Peyer's patch (tissue), 4 donors: Measurements from ENCODE around the gene NRXN3. TPM values are rescaled to one million over a fixed set of nuclear protein-coding genes. Genes with fewer than 3 reads are reported as not detected.

ENCODE experiments used
- DNase-seq, 3 donors: peaks; one replicate each; pipeline ENCODE4 v3.0.0-alpha.2; 2017 to 2019
- H3K27ac ChIP-seq, 4 donors: fragments of 200-600 bp; sonication (generic); one replicate each; pipeline ENCODE4 v1.5.1; 2016 to 2019
- H3K27me3 ChIP-seq, 2 donors: fragments of 200-600 bp; sonication (generic); one replicate each; pipeline ENCODE4 v1.5.1; 2019
- H3K36me3 ChIP-seq, 3 donors: fragments of 200-600 bp; sonication (generic); one replicate each; pipeline ENCODE4 v1.5.1; 2016 to 2019
- H3K4me1 ChIP-seq, 4 donors: fragments of 200-600 bp; sonication (generic); one replicate each; pipeline ENCODE4 v1.5.1; 2016 to 2019
- H3K4me3 ChIP-seq, 4 donors: fragments of 200-600 bp; sonication (generic); 1 replicate in 3 of 4; 2 replicates in 1 of 4; pipeline ENCODE4 v1.5.1; 2016 to 2019; ENCODE audit warnings: mild to moderate bottlenecking in 1 of 4
- H3K9me3 ChIP-seq, 4 donors: fragments of 200-600 bp; sonication (generic); one replicate each; pipeline ENCODE4 v1.5.1; 2016 to 2019; ENCODE audit warnings: mild to moderate bottlenecking in 1 of 4
- CTCF ChIP-seq, 6 experiments: fragments of 450-650 bp in 4 of 6; fragments of 200-600 bp in 2 of 6; sonication (generic) in 1 of 6; IDR thresholded peaks; one replicate each; pipeline ENCODE4 v1.5.1; 2017 to 2019; ENCODE audit warnings: antibody characterized with exemption in 6 of 6, mild to moderate bottlenecking in 3 of 6, moderate library complexity in 1 of 6
- POLR2A ChIP-seq, 2 donors: fragments of 450-650 bp; IDR thresholded peaks; one replicate each; pipeline ENCODE4 v1.5.1; 2017; ENCODE audit warnings: antibody characterized with exemption in 2 of 2, mild to moderate bottlenecking in 2 of 2, moderate library complexity in 2 of 2
- total RNA-seq, 4 donors: library from RNA; depleted of rRNA; stranded (reverse); fragments of >200 nt; gene quantifications; one replicate each; pipeline ENCODE4 v1.1.0, GENCODE V29; 2016

NRXN3 gene
- total RNA-seq, 4 donors from 2014 or later, result 1.6 to 10.2 (median 4.4) TPM

- TF ChIP-seq CTCF (IDR thresholded peaks at IDR 0.05) (no peak), POLR2A (IDR thresholded peaks at IDR 0.05) (no peak)
- H3K27ac ChIP-seq, result no peak overlapping the region
Measured at GRCh38 chr14:79600406-79600805, 1430.2 kb downstream of the NRXN3 start.

GRCh38 chr14:79601579-79601978 is 1431.4 kb downstream of the NRXN3 start:
- no peaks in the 10 kb centered on the region for H3K9me3 ChIP-seq
- no peak for DNase-seq
- no peak overlapping the region for H3K27ac ChIP-seq
- no peak overlapping the region for H3K4me3 ChIP-seq
- no peaks in the 10 kb centered on the region for H3K27me3 ChIP-seq
- TF ChIP-seq POLR2A (IDR thresholded peaks at IDR 0.05), result no peak
- no peak for TF ChIP-seq CTCF (IDR thresholded peaks at IDR 0.05)
- H3K4me1 ChIP-seq, result no peaks in the 10 kb centered on the region
- no peaks in the 10 kb centered on the region for H3K36me3 ChIP-seq

More at GRCh38 chr14:79600406-79600805, 1430.2 kb downstream of the NRXN3 start:
- no peaks in the 10 kb centered on the region for H3K4me1 ChIP-seq
- H3K36me3 ChIP-seq, result no peaks in the 10 kb centered on the region
- H3K27me3 ChIP-seq, result no peaks in the 10 kb centered on the region
- DNase-seq, result no peak
- no peaks in the 10 kb centered on the region for H3K9me3 ChIP-seq
- no peak overlapping the region for H3K4me3 ChIP-seq

- Histone ChIP-seq H3K36me3 (no peaks in the 10 kb centered on the region), H3K4me1 (no peaks in the 10 kb centered on the region), H3K27me3 (no peaks in the 10 kb centered on the region), H3K27ac (no peak overlapping the region), H3K9me3 (no peaks in the 10 kb centered on the region), H3K4me3 (no peak overlapping the region)
- TF ChIP-seq POLR2A (IDR thresholded peaks at IDR 0.05), result no peak
- TF ChIP-seq CTCF (IDR thresholded peaks at IDR 0.05), result no peak
- no peak for DNase-seq
Measured at GRCh38 chr14:79602045-79602444, 1431.9 kb downstream of the NRXN3 start.

GRCh38 chr14:79602742-79603141 is 1432.6 kb downstream of the NRXN3 start:
- no peaks in the 10 kb centered on the region for H3K36me3 ChIP-seq
- H3K9me3 ChIP-seq, result no peaks in the 10 kb centered on the region
- H3K4me1 ChIP-seq, result no peaks in the 10 kb centered on the region
- no peak overlapping the region for H3K27ac ChIP-seq
- H3K4me3 ChIP-seq, result no peak overlapping the region
- H3K27me3 ChIP-seq, result no peaks in the 10 kb centered on the region
- TF ChIP-seq POLR2A (IDR thresholded peaks at IDR 0.05) (no peak), CTCF (IDR thresholded peaks at IDR 0.05) (no peak)
- no peak for DNase-seq

GRCh38 chr14:79605849-79606248 is 1435.7 kb downstream of the NRXN3 start:
- Histone ChIP-seq H3K27ac (no peak overlapping the region), H3K4me3 (no peak overlapping the region), H3K9me3 (no peaks in the 10 kb centered on the region), H3K4me1 (no peaks in the 10 kb centered on the region), H3K27me3 (no peaks in the 10 kb centered on the region), H3K36me3 (no peaks in the 10 kb centered on the region)
- no peak for DNase-seq
- no peak for TF ChIP-seq CTCF (IDR thresholded peaks at IDR 0.05)
- TF ChIP-seq POLR2A (IDR thresholded peaks at IDR 0.05), result no peak

- no peaks in the 10 kb centered on the region for H3K4me1 ChIP-seq
- H3K36me3 ChIP-seq, result no peaks in the 10 kb centered on the region
- H3K27ac ChIP-seq, result no peak overlapping the region
- H3K4me3 ChIP-seq, result no peak overlapping the region
- H3K27me3 ChIP-seq, result no peaks in the 10 kb centered on the region
- H3K9me3 ChIP-seq, result no peaks in the 10 kb centered on the region
- no peak for DNase-seq
- no peak for TF ChIP-seq CTCF (IDR thresholded peaks at IDR 0.05)
- no peak for TF ChIP-seq POLR2A (IDR thresholded peaks at IDR 0.05)
Measured at GRCh38 chr14:79608446-79608845, 1438.3 kb downstream of the NRXN3 start.
